ENCODE results near the gene COL2A1.

- no peak for TF ChIP-seq PATZ1 (CRISPR knock-in tag; IDR thresholded peaks at IDR 0.05; ENCODE audit: borderline replicate concordance)
- TF ChIP-seq CSRNP3 (CRISPR knock-in tag; IDR thresholded peaks at IDR 0.05) = no peak
- no peak for TF ChIP-seq RARB (CRISPR knock-in tag; IDR thresholded peaks at IDR 0.05)
- TF ChIP-seq, protein P1, sequence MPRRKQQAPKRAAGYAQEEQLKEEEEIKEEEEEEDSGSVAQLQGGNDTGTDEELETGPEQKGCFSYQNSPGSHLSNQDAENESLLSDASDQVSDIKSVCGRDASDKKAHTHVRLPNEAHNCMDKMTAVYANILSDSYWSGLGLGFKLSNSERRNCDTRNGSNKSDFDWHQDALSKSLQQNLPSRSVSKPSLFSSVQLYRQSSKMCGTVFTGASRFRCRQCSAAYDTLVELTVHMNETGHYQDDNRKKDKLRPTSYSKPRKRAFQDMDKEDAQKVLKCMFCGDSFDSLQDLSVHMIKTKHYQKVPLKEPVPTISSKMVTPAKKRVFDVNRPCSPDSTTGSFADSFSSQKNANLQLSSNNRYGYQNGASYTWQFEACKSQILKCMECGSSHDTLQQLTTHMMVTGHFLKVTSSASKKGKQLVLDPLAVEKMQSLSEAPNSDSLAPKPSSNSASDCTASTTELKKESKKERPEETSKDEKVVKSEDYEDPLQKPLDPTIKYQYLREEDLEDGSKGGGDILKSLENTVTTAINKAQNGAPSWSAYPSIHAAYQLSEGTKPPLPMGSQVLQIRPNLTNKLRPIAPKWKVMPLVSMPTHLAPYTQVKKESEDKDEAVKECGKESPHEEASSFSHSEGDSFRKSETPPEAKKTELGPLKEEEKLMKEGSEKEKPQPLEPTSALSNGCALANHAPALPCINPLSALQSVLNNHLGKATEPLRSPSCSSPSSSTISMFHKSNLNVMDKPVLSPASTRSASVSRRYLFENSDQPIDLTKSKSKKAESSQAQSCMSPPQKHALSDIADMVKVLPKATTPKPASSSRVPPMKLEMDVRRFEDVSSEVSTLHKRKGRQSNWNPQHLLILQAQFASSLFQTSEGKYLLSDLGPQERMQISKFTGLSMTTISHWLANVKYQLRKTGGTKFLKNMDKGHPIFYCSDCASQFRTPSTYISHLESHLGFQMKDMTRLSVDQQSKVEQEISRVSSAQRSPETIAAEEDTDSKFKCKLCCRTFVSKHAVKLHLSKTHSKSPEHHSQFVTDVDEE (CRISPR knock-in tag; IDR thresholded peaks at IDR 0.05) = no peak
- no peak for TF ChIP-seq BACH2 (CRISPR knock-in tag; IDR thresholded peaks at IDR 0.05; ENCODE audit: borderline replicate concordance)
- no peak for TF ChIP-seq ZNF8 (CRISPR knock-in tag; IDR thresholded peaks at IDR 0.05)
- no peak for TF ChIP-seq ISL1 (CRISPR knock-in tag; IDR thresholded peaks at IDR 0.05)
- TF ChIP-seq PPARA (CRISPR knock-in tag; IDR thresholded peaks at IDR 0.05; ENCODE audit: borderline replicate concordance) = no peak
- no peak for TF ChIP-seq POU6F1 (CRISPR knock-in tag; IDR thresholded peaks at IDR 0.05; ENCODE audit: borderline replicate concordance, low read depth)
- TF ChIP-seq CREB5 (CRISPR knock-in tag; IDR thresholded peaks at IDR 0.05; ENCODE audit: low read depth) = no peak
- TF ChIP-seq ZNF70 (CRISPR knock-in tag; IDR thresholded peaks at IDR 0.05) = no peak
- TF ChIP-seq TCF4 (CRISPR knock-in tag; IDR thresholded peaks at IDR 0.05; ENCODE audit: borderline replicate concordance) = no peak
Observed at GRCh38 chr12:47962198-47962597, 42.1 kb downstream of the COL2A1 start.
